Left lung (tissue), 10 donors: ENCODE data around the gene KCTD18. TPM values are rescaled to one million over a fixed set of nuclear protein-coding genes. Genes with fewer than 3 reads are reported as not detected.

Experiments
- ATAC-seq: fragments of 200-7000 bp; cut with Tn5 transposase; one replicate; pipeline ENCODE4 v1.9.1; 2020; ENCODE audit warnings: moderate library complexity
- DNase-seq, 4 donors: peaks; one replicate each; pipeline ENCODE4 v3.0.0-alpha.2; 2013 to 2020
- H3K27ac ChIP-seq, 2 donors: fragments of 200-600 bp; sonication (generic) in 1 of 2; one replicate each; pipeline versions ENCODE4 v1.5.0 to v1.8.0; 2020 to 2021
- H3K27me3 ChIP-seq, 2 donors: fragments of 200-600 bp; sonication (generic) in 1 of 2; one replicate each; pipeline versions ENCODE4 v1.5.0 to v1.8.0; 2020 to 2021
- H3K36me3 ChIP-seq, 2 donors: fragments of 200-600 bp; sonication (generic) in 1 of 2; one replicate each; pipeline versions ENCODE4 v1.5.0 to v1.8.0; 2020 to 2021
- H3K4me1 ChIP-seq, 2 donors: fragments of 200-600 bp; one replicate each; pipeline ENCODE4 v1.8.0; 2021
- H3K4me3 ChIP-seq, 2 donors: fragments of 200-600 bp; sonication (generic) in 1 of 2; one replicate each; pipeline versions ENCODE4 v1.5.0 to v1.8.0; 2020 to 2021; ENCODE audit warnings: mild to moderate bottlenecking in 1 of 2
- H3K9me3 ChIP-seq, 2 donors: fragments of 200-600 bp; sonication (generic) in 1 of 2; one replicate each; pipeline versions ENCODE4 v1.5.0 to v1.8.0; 2020 to 2021
- CTCF ChIP-seq, 2 donors: fragments of 200-600 bp; sonication (generic) in 1 of 2; IDR thresholded peaks; one replicate each; pipeline versions ENCODE4 v1.5.0 to v1.8.0; 2021; ENCODE audit warnings: antibody characterized with exemption in 2 of 2
- intact Hi-C, 2 donors: fragments of 100-400 bp; cut with DNase I; formaldehyde crosslinking; loops; one replicate each; pipeline versions ENCODE4 v1.11.2 to v1.14.2; 2022
- polyA plus RNA-seq, 6 donors: library from polyadenylated mRNA; unstranded; fragments of 120-200 nt; gene quantifications; one replicate each; pipeline ENCODE4 v1.2.1, GENCODE V29; 2013; ENCODE audit not compliant: insufficient read length in 6 of 6
- total RNA-seq, 2 donors: library from RNA; stranded (reverse); fragmentation: NEBNext Ultra II Directional; extraction: Animal tissue kit (Norgen Biotek cat#: 25700); gene quantifications; one replicate each; pipeline ENCODE4 v1.2.1, GENCODE V29; 2021
- donor health status: DM: no; HTN: yes; CAD: no.
- donor health status: DM: no; HTN: no; CAD: no.

The KCTD18 gene
- total and polyA plus RNA-seq, 8 donors: 13.8 to 18.9 (median 16.8) TPM

DNA sequence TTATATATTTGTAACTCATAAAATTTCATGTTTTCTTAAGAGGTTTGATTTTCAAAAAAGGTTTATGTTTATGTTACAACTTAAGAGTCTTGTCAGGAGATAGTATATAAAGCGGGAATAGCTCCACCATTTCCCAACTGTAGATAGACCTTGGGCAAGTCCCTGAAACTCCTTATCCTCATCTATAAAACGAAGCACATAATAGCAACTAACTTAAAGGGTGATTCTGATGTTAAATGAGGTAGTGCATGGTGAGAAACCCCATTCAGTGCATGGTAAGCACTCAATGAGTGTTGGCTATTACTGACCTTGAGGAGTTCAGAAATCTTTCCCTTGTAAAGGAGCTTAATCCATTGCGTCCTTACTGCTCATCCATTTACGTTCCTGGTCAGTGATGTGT, 34.1 kb downstream of the KCTD18 start:
- TF ChIP-seq CTCF (IDR thresholded peaks at IDR 0.05): no peak
- DNase-seq (no peak), ATAC-seq (no peak)
- Histone ChIP-seq H3K4me3 (no peak overlapping the region), H3K4me1 (peaks cover 0 to 9% of the 10 kb centered on the region in 2 donors), H3K27me3 (no peaks in the 10 kb centered on the region), H3K27ac (no peak overlapping the region), H3K36me3 (peaks cover 0 to 68% of the 10 kb centered on the region in 2 donors), H3K9me3 (no peaks in the 10 kb centered on the region)
- intact Hi-C loops: no loop called here

- Histone ChIP-seq H3K4me1 (no peaks in the 10 kb centered on the region), H3K9me3 (no peaks in the 10 kb centered on the region), H3K36me3 (peaks cover 0 to 85% of the 10 kb centered on the region in 2 donors), H3K27ac (no peak overlapping the region), H3K27me3 (no peaks in the 10 kb centered on the region), H3K4me3 (no peak overlapping the region)
- no peak for ATAC-seq
- intact Hi-C loops: no loop called here
- no peak for TF ChIP-seq CTCF (IDR thresholded peaks at IDR 0.05)
- no peak for DNase-seq
Measured at GRCh38 chr2:200472853-200473464, 36.9 kb downstream of the KCTD18 start.

- Histone ChIP-seq H3K27me3 (no peaks in the 10 kb centered on the region), H3K27ac (no peak overlapping the region), H3K36me3 (peaks cover 0 to 83% of the 10 kb centered on the region in 2 donors), H3K4me1 (no peaks in the 10 kb centered on the region), H3K9me3 (no peaks in the 10 kb centered on the region), H3K4me3 (no peak overlapping the region)
- TF ChIP-seq CTCF (IDR thresholded peaks at IDR 0.05): no peak
- intact Hi-C loops: no loop called here
- DNase-seq (no peak), ATAC-seq (no peak)
Measured at GRCh38 chr2:200471928-200472645, 37.8 kb downstream of the KCTD18 start.

DNA sequence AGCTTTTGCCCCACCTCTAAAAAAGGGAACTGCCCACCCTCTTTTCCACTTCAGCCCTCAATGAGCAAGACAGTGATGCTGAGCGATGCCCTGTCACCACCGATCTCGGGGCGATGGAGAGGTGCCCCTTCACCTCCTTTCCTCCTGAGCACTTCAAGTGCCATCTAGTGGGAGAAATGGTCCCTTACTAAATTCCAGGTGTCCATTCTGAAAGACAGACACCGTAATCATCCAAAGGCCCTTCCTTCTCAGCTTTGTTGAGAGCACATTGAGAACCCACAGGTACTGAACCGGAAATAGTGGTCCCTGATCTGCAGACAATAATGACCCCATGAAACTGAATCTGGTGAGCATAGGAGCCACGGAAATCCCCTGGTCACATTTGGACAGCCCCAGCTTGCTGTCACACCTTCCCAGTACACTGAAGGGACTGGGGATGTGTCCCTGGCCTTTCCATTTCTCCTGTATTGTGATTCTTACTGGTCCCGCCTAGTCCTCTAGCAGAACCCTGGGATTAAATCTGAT, 38.5 kb downstream of the KCTD18 start:
- H3K27me3 ChIP-seq: no peaks in the 10 kb centered on the region
- TF ChIP-seq CTCF (IDR thresholded peaks at IDR 0.05): peak; percentile 3 to 14
- peaks cover 0 to 82% of the 10 kb centered on the region in 2 donors for H3K36me3 ChIP-seq
- intact Hi-C loops: no loop called here
- H3K4me3 ChIP-seq: no peak overlapping the region
- peak in 1 of 4 donors; percentile 12 for DNase-seq
- ATAC-seq: peak; percentile 22
- no peaks in the 10 kb centered on the region for H3K9me3 ChIP-seq
- H3K4me1 ChIP-seq: no peaks in the 10 kb centered on the region
- no peak overlapping the region for H3K27ac ChIP-seq

DNA sequence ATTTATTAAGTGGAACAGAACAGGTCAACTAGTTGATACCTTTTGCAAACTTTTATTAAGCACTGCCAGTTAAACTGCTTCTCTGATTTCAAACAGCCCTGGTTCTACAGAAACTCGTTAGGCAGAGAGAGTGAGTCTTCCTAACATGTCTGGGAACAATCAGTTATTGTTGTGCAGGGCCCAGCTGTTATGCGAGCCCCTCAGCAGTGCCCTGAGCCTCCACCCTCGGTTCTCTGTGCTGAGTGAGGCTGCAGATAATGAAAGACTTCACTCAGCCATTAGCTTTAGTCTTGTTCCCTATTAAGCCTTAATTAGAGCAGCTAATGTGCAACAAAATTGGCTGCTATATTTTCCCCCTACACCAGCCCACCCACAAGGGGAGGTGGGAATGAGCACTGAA, 39.6 kb downstream of the KCTD18 start:
- no peak for TF ChIP-seq CTCF (IDR thresholded peaks at IDR 0.05)
- ATAC-seq (no peak), DNase-seq (no peak)
- no peak overlapping the region for H3K4me3 ChIP-seq
- H3K4me1 ChIP-seq: no peaks in the 10 kb centered on the region
- H3K27me3 ChIP-seq: no peaks in the 10 kb centered on the region
- intact Hi-C loops: no loop called here
- no peaks in the 10 kb centered on the region for H3K9me3 ChIP-seq
- no peak overlapping the region for H3K27ac ChIP-seq
- H3K36me3 ChIP-seq: peaks cover 0 to 72% of the 10 kb centered on the region in 2 donors
